IPS-18a (cell line): Measurements from ENCODE around the gene PARM1.

Experiments used
- H3K27ac ChIP-seq: one replicate; pipeline ENCODE4 v1.5.1; 2013; ENCODE audit warnings: low read length
- H3K27me3 ChIP-seq: one replicate; pipeline ENCODE4 v1.6.1; 2013; ENCODE audit warnings: mild to moderate bottlenecking, low read length; ENCODE audit not compliant: control insufficient read depth, insufficient read depth
- H3K36me3 ChIP-seq: one replicate; pipeline ENCODE4 v1.6.1; 2013; ENCODE audit warnings: low read depth, low read length; ENCODE audit not compliant: control insufficient read depth
- H3K4me1 ChIP-seq: one replicate; pipeline ENCODE4 v1.6.1; 2013; ENCODE audit warnings: low read depth, low read length; ENCODE audit not compliant: control insufficient read depth
- H3K4me3 ChIP-seq: one replicate; pipeline ENCODE4 v1.5.1; 2013; ENCODE audit warnings: low read length
- H3K9ac ChIP-seq: one replicate; pipeline ENCODE4 v1.6.1; 2013; ENCODE audit warnings: mild to moderate bottlenecking, low read length, moderate library complexity
- H3K9me3 ChIP-seq: one replicate; pipeline ENCODE4 v1.6.1; 2013; ENCODE audit warnings: low read depth, low read length; ENCODE audit not compliant: control insufficient read depth

PARM1 gene

DNA sequence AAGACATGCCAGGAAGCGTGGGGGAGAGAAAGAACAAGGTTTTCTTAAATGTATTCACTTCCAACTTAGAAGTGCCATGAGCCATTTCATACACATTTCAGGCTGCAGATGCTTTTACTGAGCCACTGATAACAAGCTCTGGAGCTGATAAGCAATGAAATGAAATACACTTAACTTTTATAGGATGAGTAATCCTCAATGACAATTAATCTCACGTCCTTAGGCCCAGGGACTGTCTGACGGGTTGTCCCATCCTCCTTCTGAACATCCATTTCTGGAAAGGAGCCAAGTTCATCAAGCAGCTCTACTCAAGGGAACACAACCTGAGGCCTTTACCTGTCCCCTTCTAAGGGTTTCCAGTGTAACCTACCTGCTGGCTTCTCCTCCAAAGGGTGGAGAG lies 121.2 kb downstream of the PARM1 start:
- H3K9ac ChIP-seq, result no peak overlapping the region
- no peaks in the 10 kb centered on the region for H3K27me3 ChIP-seq
- no peak overlapping the region for H3K4me3 ChIP-seq
- H3K27ac ChIP-seq, result no peak overlapping the region
- no peaks in the 10 kb centered on the region for H3K4me1 ChIP-seq
- no peaks in the 10 kb centered on the region for H3K9me3 ChIP-seq
- H3K36me3 ChIP-seq, result no peaks in the 10 kb centered on the region

GRCh38 chr4:75056277-75056676 lies 123.4 kb downstream of the PARM1 start:
- H3K36me3 ChIP-seq, result no peaks in the 10 kb centered on the region
- H3K27me3 ChIP-seq, result no peaks in the 10 kb centered on the region
- H3K4me3 ChIP-seq, result no peak overlapping the region
- no peak overlapping the region for H3K27ac ChIP-seq
- H3K9me3 ChIP-seq, result no peaks in the 10 kb centered on the region
- no peaks in the 10 kb centered on the region for H3K4me1 ChIP-seq
- H3K9ac ChIP-seq, result no peak overlapping the region

DNA sequence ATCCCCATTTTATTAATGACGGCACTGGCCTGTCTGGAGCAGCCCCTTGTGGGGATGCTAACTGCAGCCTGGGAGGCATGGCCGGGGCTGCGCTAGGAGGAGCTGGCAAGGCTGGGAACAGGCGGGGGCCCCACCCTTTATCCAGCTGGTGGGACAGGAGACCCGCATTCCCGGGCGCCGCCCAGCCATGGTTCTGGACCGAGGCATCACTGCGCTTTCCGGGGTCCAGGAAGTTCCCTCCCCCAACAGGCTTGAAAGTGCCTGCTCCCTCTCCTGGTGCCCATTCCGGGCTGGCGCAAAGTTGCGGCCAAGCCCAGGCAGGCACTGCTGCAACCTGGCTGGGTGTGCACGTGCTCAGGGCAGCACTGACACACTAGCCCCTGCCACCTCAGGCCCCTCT lies 124.5 kb downstream of the PARM1 start:
- no peak overlapping the region for H3K27ac ChIP-seq
- no peaks in the 10 kb centered on the region for H3K9me3 ChIP-seq
- no peaks in the 10 kb centered on the region for H3K27me3 ChIP-seq
- no peak overlapping the region for H3K9ac ChIP-seq
- no peaks in the 10 kb centered on the region for H3K4me1 ChIP-seq
- no peak overlapping the region for H3K4me3 ChIP-seq
- H3K36me3 ChIP-seq, result no peaks in the 10 kb centered on the region

DNA sequence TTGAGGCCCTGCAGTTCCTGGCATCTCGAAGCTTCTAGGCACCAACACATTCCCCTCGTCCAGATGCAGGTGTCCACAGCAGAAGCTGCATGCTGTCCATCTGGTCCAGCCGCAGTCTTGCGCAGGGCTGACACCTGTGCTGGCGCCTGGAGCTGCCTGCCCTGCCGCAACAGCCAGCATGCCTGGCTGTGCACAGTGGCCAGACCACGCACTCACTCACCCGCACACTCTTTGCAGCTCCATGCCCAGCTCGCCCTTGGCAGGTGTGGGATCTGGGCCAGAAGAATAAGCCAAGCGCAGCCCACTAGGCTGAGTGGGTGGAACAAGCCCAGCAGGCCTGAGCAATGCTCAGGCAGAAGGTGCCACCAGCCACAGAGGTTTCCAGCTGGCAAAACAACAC lies 125.6 kb downstream of the PARM1 start:
- Histone ChIP-seq H3K4me3 (no peak overlapping the region), H3K9ac (no peak overlapping the region), H3K4me1 (no peaks in the 10 kb centered on the region), H3K27me3 (no peaks in the 10 kb centered on the region), H3K9me3 (no peaks in the 10 kb centered on the region), H3K27ac (no peak overlapping the region), H3K36me3 (no peaks in the 10 kb centered on the region)

GRCh38 chr4:75063433-75063832 lies 130.5 kb downstream of the PARM1 start:
- Histone ChIP-seq H3K36me3 (no peaks in the 10 kb centered on the region), H3K4me1 (no peaks in the 10 kb centered on the region), H3K27me3 (no peaks in the 10 kb centered on the region), H3K9ac (no peak overlapping the region), H3K9me3 (no peaks in the 10 kb centered on the region), H3K4me3 (no peak overlapping the region), H3K27ac (no peak overlapping the region)

GRCh38 chr4:75065909-75066308 lies 133.0 kb downstream of the PARM1 start:
- H3K4me3 ChIP-seq, result no peak overlapping the region
- H3K36me3 ChIP-seq, result no peaks in the 10 kb centered on the region
- no peaks in the 10 kb centered on the region for H3K27me3 ChIP-seq
- H3K4me1 ChIP-seq, result no peaks in the 10 kb centered on the region
- no peak overlapping the region for H3K27ac ChIP-seq
- H3K9ac ChIP-seq, result no peak overlapping the region
- no peaks in the 10 kb centered on the region for H3K9me3 ChIP-seq

DNA sequence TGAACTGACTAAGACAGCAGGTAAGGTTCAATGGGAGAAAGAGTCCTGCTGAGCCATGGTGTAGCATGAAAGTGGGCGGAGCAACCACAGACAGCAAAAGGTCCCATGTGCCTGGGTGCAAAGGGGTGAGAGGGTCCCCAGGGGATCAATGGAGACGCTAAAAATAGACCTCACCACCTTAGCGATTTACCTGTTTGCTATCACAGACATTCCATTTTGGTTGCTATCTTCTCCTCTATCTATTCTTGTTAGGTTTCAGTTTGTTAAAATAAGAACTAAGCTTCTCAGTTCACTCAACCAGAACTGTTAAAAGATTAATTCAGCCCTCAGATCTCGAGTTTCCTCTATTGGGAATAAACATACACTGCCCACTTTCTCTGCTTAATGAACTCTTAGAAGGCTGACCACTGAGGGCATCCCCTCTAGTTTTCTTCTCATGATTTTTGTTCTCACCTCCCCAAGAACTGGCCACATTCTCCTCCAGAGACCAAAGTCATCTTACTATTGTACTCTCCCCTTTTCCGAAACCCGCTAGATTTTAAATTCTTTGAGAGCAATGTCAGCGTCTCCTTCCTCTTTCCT lies 136.7 kb downstream of the PARM1 start:
- no peaks in the 10 kb centered on the region for H3K36me3 ChIP-seq
- no peak overlapping the region for H3K9ac ChIP-seq
- H3K4me3 ChIP-seq, result no peak overlapping the region
- no peak overlapping the region for H3K27ac ChIP-seq
- H3K4me1 ChIP-seq, result no peaks in the 10 kb centered on the region
- no peaks in the 10 kb centered on the region for H3K27me3 ChIP-seq
- no peaks in the 10 kb centered on the region for H3K9me3 ChIP-seq

DNA sequence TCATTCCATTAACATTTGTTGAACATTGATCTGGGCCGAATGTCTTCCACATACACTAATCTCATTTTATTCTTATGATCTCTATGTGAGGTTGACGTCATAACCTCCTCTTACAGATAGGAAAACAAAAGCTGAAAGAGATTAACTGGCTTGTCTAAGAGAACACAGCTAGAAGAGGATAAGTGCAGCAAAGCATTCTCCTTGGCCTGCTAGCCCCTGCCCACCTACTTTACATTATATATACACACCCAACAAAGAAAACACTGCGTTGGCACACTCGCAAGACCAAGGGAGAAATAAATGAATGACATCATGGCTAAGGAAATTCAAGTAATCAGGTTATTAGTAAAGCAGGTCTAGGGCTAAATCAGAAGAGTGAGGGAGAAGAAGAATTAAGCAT lies 138.4 kb downstream of the PARM1 start:
- H3K27ac ChIP-seq, result no peak overlapping the region
- no peaks in the 10 kb centered on the region for H3K4me1 ChIP-seq
- no peak overlapping the region for H3K4me3 ChIP-seq
- H3K9ac ChIP-seq, result no peak overlapping the region
- H3K36me3 ChIP-seq, result no peaks in the 10 kb centered on the region
- no peaks in the 10 kb centered on the region for H3K9me3 ChIP-seq
- H3K27me3 ChIP-seq, result no peaks in the 10 kb centered on the region

- Histone ChIP-seq H3K27ac (no peak overlapping the region), H3K9me3 (no peaks in the 10 kb centered on the region), H3K4me1 (no peaks in the 10 kb centered on the region), H3K27me3 (no peaks in the 10 kb centered on the region), H3K36me3 (no peaks in the 10 kb centered on the region), H3K9ac (no peak overlapping the region), H3K4me3 (no peak overlapping the region)
Observed at GRCh38 chr4:75080888-75081287, 148.0 kb downstream of the PARM1 start.

GRCh38 chr4:75081561-75081960 lies 148.6 kb downstream of the PARM1 start:
- no peaks in the 10 kb centered on the region for H3K36me3 ChIP-seq
- no peak overlapping the region for H3K27ac ChIP-seq
- H3K4me1 ChIP-seq, result no peaks in the 10 kb centered on the region
- no peaks in the 10 kb centered on the region for H3K27me3 ChIP-seq
- no peak overlapping the region for H3K9ac ChIP-seq
- no peak overlapping the region for H3K4me3 ChIP-seq
- H3K9me3 ChIP-seq, result no peaks in the 10 kb centered on the region

GRCh38 chr4:75087416-75087815 lies 154.5 kb downstream of the PARM1 start:
- no peak overlapping the region for H3K4me3 ChIP-seq
- H3K9ac ChIP-seq, result no peak overlapping the region
- no peaks in the 10 kb centered on the region for H3K4me1 ChIP-seq
- no peaks in the 10 kb centered on the region for H3K27me3 ChIP-seq
- H3K9me3 ChIP-seq, result no peaks in the 10 kb centered on the region
- H3K36me3 ChIP-seq, result no peaks in the 10 kb centered on the region
- no peak overlapping the region for H3K27ac ChIP-seq

DNA sequence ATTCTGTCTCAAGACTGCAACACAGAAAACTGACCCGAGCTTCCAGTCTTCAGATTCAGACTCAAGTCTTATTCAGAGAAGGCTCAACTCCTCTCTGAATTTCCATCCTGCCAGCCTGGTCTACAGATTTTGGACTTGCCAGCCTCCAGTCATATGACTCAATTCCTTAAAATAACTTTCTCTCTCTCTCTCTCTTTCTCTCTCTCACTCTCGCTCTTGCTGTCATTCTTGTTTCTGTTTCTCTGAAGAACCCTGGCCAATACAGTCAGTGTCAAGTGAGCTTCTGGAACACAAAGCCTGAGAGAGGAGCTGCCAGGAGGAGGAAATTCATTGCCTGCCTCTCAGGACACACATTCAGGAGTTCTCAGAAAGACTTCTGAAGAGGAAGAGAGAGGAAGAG lies 154.9 kb downstream of the PARM1 start:
- H3K36me3 ChIP-seq, result no peaks in the 10 kb centered on the region
- H3K4me1 ChIP-seq, result no peaks in the 10 kb centered on the region
- no peaks in the 10 kb centered on the region for H3K9me3 ChIP-seq
- H3K27me3 ChIP-seq, result no peaks in the 10 kb centered on the region
- no peak overlapping the region for H3K9ac ChIP-seq
- no peak overlapping the region for H3K27ac ChIP-seq
- no peak overlapping the region for H3K4me3 ChIP-seq
